Gastroesophageal sphincter (tissue), 3 donors: Measurements from ENCODE around the gene LINGO3.

Experiments
- CTCF ChIP-seq, 4 experiments: fragments of 200-600 bp in 2 of 4; fragments of 450-650 bp in 2 of 4; sonication (generic) in 1 of 4; IDR thresholded peaks; one replicate each; pipeline ENCODE4 v1.5.1; 2017 to 2019; ENCODE audit warnings: antibody characterized with exemption in 4 of 4, mild to moderate bottlenecking in 2 of 4, moderate library complexity in 2 of 4
- POLR2A ChIP-seq, 2 donors: fragments of 450-650 bp; IDR thresholded peaks; one replicate each; pipeline ENCODE4 v1.6.1; 2017; ENCODE audit warnings: antibody characterized with exemption in 2 of 2, mild to moderate bottlenecking in 2 of 2, moderate library complexity in 1 of 2
- POLR2AphosphoS5 ChIP-seq: sonication (generic); formaldehyde crosslinking; IDR thresholded peaks from one replicate; pipeline ENCODE4 v1.6.1; 2017; ENCODE audit warnings: antibody characterized with exemption

DNA sequence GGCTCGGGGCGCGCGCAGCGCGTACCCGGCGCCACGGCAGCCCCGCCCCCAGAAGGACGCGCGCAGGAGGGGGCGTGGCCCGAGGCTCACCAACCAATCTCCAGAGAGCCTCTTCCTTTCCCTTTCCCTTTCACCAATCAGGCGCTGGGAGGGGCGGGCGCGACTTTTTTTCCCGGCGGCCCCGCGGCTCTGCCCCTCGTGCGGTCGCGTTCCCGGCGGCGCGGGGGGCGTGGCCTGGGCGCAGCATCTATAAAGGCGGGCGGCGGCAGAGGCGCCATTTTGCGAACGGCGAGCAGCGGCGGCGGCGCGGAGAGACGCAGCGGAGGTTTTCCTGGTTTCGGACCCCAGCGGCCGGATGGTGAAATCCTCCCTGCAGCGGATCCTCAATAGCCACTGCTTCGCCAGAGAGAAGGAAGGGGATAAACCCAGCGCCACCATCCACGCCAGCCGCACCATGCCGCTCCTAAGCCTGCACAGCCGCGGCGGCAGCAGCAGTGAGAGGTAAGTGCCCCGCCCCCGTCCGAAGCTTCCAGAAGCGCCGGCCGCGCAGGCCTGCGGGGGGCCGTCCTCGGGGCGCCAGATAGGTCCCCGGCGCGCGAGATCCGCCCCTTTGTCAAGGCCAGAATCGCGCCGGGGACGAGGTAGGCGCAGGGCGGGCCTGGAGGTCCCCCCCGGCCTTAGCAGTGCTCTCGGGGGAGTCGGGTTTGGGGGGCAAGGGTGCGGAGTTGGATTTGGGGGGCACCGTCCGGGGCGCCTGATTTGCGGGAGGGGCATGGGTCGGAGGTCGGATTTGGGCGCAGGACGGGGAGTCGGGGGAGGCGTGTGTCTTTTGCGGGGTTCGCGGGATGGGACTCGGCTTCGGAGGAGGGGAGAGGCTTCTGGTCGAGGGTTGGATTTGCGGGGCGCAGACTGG lies 38.5 kb downstream of the LINGO3 start:
- TF ChIP-seq CTCF (IDR thresholded peaks at IDR 0.05) (peak in 2 of 4 experiments; percentile 61 to 67), POLR2A (IDR thresholded peaks at IDR 0.05) (peak; percentile 100), POLR2AphosphoS5 (peak; percentile 100)
